ENCODE measurements around the gene ADGRV1.

The ADGRV1 gene

GRCh38 chr5:91166059-91166807 lies 607.6 kb downstream of the ADGRV1 start:
- DNase-seq (ENCODE audit: low read depth) = no peak

DNA sequence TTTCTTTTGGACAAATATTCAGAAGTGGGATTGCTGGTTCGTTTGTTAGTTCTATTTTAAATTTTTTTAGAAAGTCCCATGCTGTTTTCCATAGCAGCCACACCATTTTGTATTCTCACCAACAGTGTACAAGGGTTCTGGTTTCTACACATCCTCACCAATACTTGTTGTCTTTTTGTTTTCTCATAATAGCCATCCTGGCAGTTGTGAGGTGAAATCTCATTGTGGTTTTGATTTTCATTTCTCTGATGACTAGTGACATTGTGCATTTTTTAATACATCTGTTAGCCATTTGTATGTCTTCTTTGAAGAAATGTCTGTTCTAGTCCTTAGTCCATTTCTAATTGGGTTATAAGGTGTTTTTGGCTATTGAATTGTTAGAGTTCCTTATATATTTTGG lies 610.3 kb downstream of the ADGRV1 start:
- no peak for DNase-seq (ENCODE audit: low read depth)

DNA sequence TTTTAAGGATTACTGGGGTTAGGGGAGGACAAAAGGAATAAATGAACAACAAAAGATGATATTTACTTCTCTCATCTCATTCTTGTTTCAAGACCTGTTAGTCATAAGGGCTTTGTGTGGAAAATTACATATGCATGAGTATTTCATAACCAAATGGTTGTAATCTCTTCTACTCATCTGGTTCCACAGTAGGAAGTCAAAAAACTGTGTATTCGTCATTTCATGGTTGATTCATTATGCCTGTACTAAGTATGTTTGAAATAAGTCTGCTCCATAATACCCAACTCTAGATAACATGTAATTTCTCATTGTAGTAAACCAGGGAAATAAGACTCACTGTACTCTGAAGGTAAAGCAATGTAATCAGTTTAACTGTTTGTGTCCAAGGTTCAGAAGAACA lies 611.7 kb downstream of the ADGRV1 start:
- no peak for DNase-seq (ENCODE audit: low read depth)

GRCh38 chr5:91171322-91171721 lies 612.7 kb downstream of the ADGRV1 start:
- no peak for DNase-seq (ENCODE audit: low read depth)

DNA sequence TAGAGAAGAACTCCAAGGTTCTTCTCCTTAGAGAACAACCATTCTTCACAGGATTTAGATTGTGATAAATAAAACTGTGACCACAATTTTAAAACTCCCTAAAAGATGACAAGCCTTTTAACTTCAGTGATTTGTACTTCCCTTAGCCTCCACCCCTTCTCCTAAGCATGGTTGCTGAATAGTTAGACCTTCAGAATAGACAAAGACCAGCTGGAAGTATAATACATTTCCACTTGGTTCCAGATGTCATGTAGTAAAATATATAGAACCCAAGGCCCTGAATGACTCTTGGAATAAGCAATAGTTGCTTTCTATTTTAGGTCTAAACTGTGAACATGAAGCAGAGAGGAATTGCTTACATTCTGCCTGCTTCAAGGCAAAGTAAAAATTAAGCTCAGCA lies 615.8 kb downstream of the ADGRV1 start:
- no peak for DNase-seq (ENCODE audit: low read depth)

DNA sequence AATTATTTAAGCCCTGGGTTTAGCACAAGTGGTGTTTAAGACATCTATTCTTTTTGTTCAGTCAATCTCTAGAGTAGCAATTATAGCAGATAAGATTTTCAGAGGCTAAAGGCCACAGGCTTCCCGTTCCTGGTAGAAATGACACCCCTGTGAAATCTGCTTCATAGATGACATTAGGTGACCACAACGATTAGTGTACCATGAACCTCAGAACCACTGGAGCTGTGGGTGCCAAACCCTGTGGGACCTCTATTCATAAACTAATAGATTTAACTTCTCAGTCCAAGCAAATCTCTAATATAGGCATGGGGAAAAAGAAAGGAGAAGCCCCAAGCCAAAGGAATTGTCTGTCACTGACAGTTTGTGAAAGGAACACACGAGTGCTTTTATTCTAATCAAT lies 617.1 kb downstream of the ADGRV1 start:
- no peak for DNase-seq (ENCODE audit: low read depth)

- DNase-seq (ENCODE audit: low read depth) = no peak
Observed at GRCh38 chr5:91176288-91177016, 617.9 kb downstream of the ADGRV1 start.

- DNase-seq (ENCODE audit: low read depth) = no peak
Observed at GRCh38 chr5:91177085-91177484, 618.5 kb downstream of the ADGRV1 start.

GRCh38 chr5:91177639-91178038 lies 619.0 kb downstream of the ADGRV1 start:
- DNase-seq (ENCODE audit: low read depth) = no peak

DNA sequence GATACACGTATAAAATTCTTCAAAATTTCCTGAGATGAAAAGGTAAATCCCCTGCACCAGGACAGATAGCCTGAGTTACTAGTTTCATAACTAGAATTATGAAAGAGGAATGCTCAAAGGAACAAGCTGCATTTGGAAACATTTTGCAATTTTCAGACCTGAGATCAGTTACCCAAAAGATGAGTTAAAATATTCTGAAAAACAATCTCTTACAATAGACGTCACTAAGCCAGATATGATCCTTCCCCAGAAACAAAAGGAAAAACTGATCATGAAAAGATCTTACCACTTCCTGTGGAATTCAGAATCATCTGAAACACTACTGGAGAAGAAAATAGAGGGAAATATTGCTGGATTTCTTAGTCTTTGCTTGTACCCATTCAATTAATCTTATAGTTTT lies 619.9 kb downstream of the ADGRV1 start:
- DNase-seq (ENCODE audit: low read depth) = no peak

DNA sequence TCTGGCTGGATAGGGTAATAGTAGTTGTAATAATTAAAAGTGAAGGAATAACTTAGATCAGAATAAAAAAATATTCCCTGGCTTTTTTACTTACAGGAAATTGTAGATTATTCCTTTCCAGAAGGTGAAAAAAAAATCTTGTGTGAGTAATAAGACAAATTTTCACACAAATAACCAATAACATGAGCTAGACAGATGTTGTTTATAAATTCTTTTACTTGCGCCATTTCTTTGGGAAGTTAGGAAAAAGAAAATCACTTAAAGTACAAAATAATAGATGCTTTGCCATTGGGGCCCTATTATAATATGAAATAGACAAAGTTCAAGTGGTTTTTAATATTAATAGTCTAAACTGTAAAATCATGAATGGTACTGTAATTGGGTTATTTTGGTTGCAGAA lies 620.4 kb downstream of the ADGRV1 start:
- DNase-seq (ENCODE audit: low read depth) = no peak

DNA sequence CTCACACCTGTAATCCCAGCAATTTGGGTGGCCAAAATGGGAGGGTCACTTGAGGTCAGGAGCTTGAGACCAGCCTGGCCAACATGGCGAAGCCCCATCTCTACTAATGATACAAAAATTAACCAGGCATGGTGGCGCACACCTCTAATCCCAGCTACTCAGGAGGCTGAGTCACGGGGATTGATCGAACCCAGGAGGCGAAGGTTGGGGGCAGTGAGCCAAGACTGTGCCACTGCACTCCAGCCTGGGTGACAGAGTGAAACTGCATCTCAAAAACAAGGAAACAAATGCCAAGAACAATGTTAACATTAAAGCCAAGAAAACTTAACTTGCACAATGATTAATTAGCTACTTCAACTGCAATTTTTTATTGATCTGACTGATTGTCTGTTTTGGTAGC lies 621.9 kb downstream of the ADGRV1 start:
- DNase-seq (ENCODE audit: low read depth) = no peak

DNA sequence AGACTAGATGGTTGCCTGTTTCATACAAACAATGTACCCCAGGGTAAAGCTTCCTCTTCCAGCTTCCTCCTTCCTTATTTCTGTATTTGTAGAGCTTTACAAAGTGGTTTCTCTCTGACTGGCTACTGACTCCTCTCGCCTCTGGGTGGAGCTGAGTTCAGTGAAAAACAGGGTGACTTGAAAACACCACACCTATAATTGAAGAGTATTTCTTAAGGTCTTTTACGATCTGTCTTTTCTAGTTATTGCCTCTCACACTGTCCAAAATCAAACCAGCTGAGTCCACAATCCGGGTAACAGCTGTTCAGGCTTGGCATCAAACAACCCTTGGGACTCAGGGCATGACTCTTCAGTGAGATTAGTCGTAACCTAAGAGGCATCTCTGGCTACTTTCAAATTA lies 624.2 kb downstream of the ADGRV1 start:
- no peak for DNase-seq (ENCODE audit: low read depth)

GRCh38 chr5:91183743-91184142 lies 625.1 kb downstream of the ADGRV1 start:
- DNase-seq (ENCODE audit: low read depth) = no peak

DNA sequence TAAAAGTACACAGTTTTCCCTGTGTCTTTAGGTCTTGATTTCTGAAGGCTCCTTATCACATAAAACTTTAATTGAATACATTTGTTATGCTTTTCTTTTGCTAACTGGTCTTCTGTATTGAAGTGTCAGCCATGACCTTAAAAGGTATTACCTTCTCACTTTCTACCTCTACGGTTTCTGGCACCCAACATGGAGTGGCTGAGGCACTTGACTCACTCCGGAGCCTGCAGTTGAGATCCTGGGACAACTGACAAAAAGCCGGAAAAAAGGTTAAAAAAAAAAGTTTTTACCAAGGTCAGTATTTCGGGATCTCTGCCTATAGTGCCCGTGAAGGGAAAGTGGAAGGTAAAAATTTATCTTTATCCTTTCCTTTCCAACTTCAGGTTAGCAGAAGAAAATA lies 627.5 kb downstream of the ADGRV1 start:
- DNase-seq (ENCODE audit: low read depth) = no peak

- no peak for DNase-seq (ENCODE audit: low read depth)
Observed at GRCh38 chr5:91187032-91187431, 628.4 kb downstream of the ADGRV1 start.

GRCh38 chr5:91188755-91189154 lies 630.2 kb downstream of the ADGRV1 start:
- DNase-seq (ENCODE audit: low read depth) = no peak

GRCh38 chr5:91189480-91190313 lies 631.1 kb downstream of the ADGRV1 start:
- DNase-seq (ENCODE audit: low read depth) = no peak

- no peak for DNase-seq (ENCODE audit: low read depth)
Observed at GRCh38 chr5:91190314-91190690, 631.7 kb downstream of the ADGRV1 start.

GRCh38 chr5:91194824-91195381 lies 636.3 kb downstream of the ADGRV1 start:
- no peak for DNase-seq (ENCODE audit: low read depth)

DNA sequence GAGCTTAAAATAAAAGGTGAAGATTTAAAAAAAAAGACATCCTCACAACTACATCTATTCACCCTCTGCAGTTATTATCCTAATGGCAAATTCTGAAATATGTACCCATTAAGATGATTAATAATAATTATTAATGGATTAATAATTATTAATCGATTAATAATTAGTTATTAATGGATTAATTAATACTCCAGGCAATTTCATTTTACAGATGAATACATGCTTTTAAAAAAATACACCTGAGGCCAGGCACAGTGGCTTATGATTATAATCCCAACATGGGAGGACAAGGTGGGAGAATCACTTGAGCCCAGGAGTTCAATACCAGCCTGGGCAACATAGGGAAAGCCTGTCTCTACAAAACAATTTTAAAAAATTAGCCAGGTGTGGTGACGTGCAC lies 642.1 kb downstream of the ADGRV1 start:
- DNase-seq (ENCODE audit: low read depth) = no peak

GRCh38 chr5:91206103-91206502 lies 647.5 kb downstream of the ADGRV1 start:
- DNase-seq (ENCODE audit: low read depth) = no peak

GRCh38 chr5:91206734-91207133 lies 648.1 kb downstream of the ADGRV1 start:
- DNase-seq (ENCODE audit: low read depth) = no peak

Measured in stimulated activated CD8-positive, alpha-beta memory T cell treated with anti-CD3 and anti-CD28 coated beads, Interleukin-12 subunit alpha, Interleukin-12 subunit beta, amount 100 ng/mL, for 4 hours (primary cell).